ENCODE data around the gene SERPINB10. TPM values are rescaled to one million over a fixed set of nuclear protein-coding genes. Genes with fewer than 3 reads are reported as not detected.

Gene SERPINB10
- total RNA-seq, 4 donors from 2014 or later = not detected

GRCh38 chr18:63868546-63868945, 39.2 kb upstream of the SERPINB10 start:
- Histone ChIP-seq H3K9me3 (no peaks in the 10 kb centered on the region), H3K4me1 (no peaks in the 10 kb centered on the region), H3K27me3 (no peaks in the 10 kb centered on the region), H3K27ac (no peak overlapping the region), H3K36me3 (no peaks in the 10 kb centered on the region), H3K4me3 (replicated peaks in 1 of 3) (no peak overlapping the region)
- 91 to 93% methylated on average over 9 of the region's 9 CpGs for WGBS, 2 donors
- no peak for DNase-seq
- intact Hi-C loops (cut with DNase I) = no loop called here
- TF ChIP-seq POLR2A (IDR thresholded peaks at IDR 0.05) (no peak), CTCF (IDR thresholded peaks at IDR 0.05) (no peak)

DNA sequence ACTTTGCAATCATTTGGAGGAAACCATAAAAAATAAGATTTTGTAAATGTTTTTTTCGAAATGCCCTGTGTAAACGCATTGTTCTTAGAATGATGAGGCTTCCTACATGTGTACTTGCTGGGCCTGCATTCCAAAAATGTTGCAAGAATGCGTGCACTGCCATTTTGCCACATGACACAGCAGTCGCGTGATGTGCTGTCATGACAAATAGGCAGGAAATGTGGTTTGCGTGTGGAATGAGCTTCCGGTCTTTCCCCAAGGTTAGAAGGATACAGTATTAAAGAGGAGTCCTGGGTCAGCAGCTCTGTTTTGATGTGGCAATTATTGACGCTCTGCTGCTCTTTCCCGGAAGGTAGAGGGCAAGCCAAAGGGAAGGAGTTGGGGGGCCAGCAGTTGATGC, 38.4 kb upstream of the SERPINB10 start:
- DNase-seq = no peak
- no peaks in the 10 kb centered on the region for H3K36me3 ChIP-seq
- no peak overlapping the region for H3K27ac ChIP-seq
- TF ChIP-seq CTCF (IDR thresholded peaks at IDR 0.05) = no peak
- no peak for TF ChIP-seq POLR2A (IDR thresholded peaks at IDR 0.05)
- intact Hi-C loops (cut with DNase I) = no loop called here
- WGBS, 2 donors = 81 to 82% methylated on average over 9 of the region's 9 CpGs
- H3K27me3 ChIP-seq = no peaks in the 10 kb centered on the region
- H3K4me1 ChIP-seq = no peaks in the 10 kb centered on the region
- no peaks in the 10 kb centered on the region for H3K9me3 ChIP-seq
- H3K4me3 ChIP-seq (replicated peaks in 1 of 3) = no peak overlapping the region

- Histone ChIP-seq H3K27ac (no peak overlapping the region), H3K27me3 (no peaks in the 10 kb centered on the region), H3K4me1 (no peaks in the 10 kb centered on the region), H3K36me3 (no peaks in the 10 kb centered on the region), H3K9me3 (no peaks in the 10 kb centered on the region), H3K4me3 (replicated peaks in 1 of 3) (no peak overlapping the region)
- 84 to 93% methylated on average over 3 of the region's 3 CpGs for WGBS, 2 donors
- TF ChIP-seq POLR2A (IDR thresholded peaks at IDR 0.05) (no peak), CTCF (IDR thresholded peaks at IDR 0.05) (no peak)
- no peak for DNase-seq
- intact Hi-C loops (cut with DNase I) = no loop called here
Observed at GRCh38 chr18:63869851-63870250, 37.9 kb upstream of the SERPINB10 start.

DNA sequence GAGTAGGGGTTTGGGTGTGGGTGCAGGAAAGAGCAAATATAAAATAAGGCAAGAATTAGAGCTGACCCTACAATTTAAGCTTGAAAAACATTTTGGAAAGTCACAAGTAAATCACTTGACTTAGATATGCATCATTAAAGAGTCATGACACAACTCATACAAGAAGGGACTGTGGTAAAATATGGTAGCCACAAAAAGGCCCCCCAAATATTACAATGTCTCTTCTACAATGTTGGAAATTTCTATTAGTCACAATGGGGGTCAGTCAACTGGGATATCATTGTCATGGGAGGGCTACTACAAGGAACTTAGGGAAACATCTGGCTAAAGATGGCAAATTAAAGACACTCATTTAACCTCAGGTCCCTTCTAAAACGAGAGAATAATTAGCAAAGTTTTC, 35.9 kb upstream of the SERPINB10 start:
- 48 to 68% methylated on average over 1 of the region's 1 CpG for WGBS, 2 donors
- Histone ChIP-seq H3K36me3 (no peaks in the 10 kb centered on the region), H3K27ac (no peak overlapping the region), H3K27me3 (no peaks in the 10 kb centered on the region), H3K4me3 (replicated peaks in 1 of 3) (no peak overlapping the region), H3K4me1 (no peaks in the 10 kb centered on the region), H3K9me3 (no peaks in the 10 kb centered on the region)
- intact Hi-C loops (cut with DNase I) = no loop called here
- TF ChIP-seq CTCF (IDR thresholded peaks at IDR 0.05) = no peak
- TF ChIP-seq POLR2A (IDR thresholded peaks at IDR 0.05) = no peak
- DNase-seq = no peak

GRCh38 chr18:63872586-63872985, 35.2 kb upstream of the SERPINB10 start:
- no peaks in the 10 kb centered on the region for H3K9me3 ChIP-seq
- no peaks in the 10 kb centered on the region for H3K4me1 ChIP-seq
- DNase-seq = no peak
- TF ChIP-seq POLR2A (IDR thresholded peaks at IDR 0.05) (no peak), CTCF (IDR thresholded peaks at IDR 0.05) (no peak)
- H3K27ac ChIP-seq = no peak overlapping the region
- no peaks in the 10 kb centered on the region for H3K27me3 ChIP-seq
- no peak overlapping the region for H3K4me3 ChIP-seq (replicated peaks in 1 of 3)
- H3K36me3 ChIP-seq = no peaks in the 10 kb centered on the region
- intact Hi-C loops (cut with DNase I) = no loop called here

Measured in thyroid gland (tissue), 4 donors.